Measurements from ENCODE around the gene TBCD.
"Not testable (repeated sequence)": the region's sequence is repeated elsewhere in the genome, so short reads cannot be mapped to it uniquely, and the experiment has no call there.

TBCD gene

GRCh38 chr17:82729479-82730260, 22.2 kb upstream of the TBCD start:
- no peak for DNase-seq

GRCh38 chr17:82732118-82732743, 19.6 kb upstream of the TBCD start:
- DNase-seq, result no peak

DNA sequence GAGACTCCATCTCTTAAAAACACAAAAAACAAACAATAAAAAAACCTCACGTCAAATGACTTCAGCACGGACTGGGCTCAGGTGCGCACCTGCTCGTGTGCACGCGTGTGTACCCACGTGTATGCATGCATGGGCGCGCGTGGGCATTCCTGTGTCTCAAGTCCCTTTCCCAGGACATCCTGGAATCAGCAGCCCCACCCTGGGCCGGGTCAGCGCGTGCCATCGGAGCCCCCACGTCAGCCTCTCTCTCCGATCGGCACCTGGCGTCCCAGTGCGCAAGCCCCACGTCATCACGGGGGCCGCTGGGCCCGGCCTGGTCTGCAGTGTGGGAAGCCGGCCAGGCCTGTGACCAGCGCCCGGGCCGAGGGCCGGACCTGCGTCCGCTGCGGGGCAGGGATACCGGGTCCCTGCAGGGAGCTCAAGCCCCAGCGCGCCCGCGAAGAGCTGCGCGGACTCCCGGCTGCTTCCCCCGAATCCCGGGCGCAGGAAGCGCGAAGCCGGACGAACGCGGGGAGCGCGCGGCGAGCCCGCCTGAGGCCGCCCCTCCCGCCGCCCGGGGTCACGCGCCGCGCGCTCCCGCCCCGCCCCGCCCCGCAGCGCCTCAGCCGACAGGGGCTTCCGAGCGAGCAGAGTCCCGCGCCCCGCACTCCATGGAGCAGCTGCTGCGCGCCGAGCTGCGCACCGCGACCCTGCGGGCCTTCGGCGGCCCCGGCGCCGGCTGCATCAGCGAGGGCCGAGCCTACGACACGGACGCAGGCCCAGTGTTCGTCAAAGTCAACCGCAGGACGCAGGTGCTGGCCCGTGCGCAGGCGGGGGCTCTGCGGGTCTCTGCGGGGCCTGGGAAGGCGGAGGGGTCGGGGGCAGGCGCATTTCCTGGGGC, 16.6 kb upstream of the TBCD start, which contains the start of gene FN3K:
Gene FN3K (plus strand): TSS at position 629 of the 880 bp plus-strand sequence. CDS start 22 bp downstream, at position 651.
- DNase-seq, result peak; percentile 49

DNA sequence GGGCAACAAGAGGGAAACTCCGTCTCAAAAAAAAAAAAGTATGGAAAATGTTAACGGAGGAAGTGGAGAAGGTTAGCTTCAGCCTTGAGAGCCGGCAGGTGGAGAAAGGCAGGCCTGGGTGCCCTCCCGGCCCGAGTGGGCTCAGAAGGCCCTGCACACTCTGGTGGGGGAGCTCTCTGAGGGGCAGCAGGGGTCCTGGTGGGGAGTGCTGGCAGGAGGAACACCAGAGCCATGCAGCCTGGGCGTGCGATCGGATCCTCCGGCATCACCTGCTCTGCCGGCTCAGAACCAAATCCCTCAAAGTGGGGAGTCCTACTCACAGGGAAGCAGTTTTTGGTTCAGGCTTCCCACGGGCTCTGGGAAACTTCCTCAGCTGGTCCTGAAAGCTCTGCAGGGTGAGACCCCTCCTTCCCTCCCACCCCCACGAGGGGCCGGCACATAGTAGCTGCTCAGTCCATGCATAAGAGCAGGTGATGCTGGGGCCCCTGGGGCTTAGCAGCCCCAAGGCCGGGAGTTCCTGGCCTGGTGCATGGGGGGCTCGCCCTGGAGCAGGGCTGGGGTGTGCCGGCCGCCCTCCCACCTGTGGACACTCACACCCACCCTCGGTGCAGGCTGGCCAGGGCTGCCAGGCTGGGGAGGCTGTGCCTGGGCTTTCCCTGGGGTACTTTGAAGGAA, 15.2 kb upstream of the TBCD start:
- DNase-seq, result no peak

DNA sequence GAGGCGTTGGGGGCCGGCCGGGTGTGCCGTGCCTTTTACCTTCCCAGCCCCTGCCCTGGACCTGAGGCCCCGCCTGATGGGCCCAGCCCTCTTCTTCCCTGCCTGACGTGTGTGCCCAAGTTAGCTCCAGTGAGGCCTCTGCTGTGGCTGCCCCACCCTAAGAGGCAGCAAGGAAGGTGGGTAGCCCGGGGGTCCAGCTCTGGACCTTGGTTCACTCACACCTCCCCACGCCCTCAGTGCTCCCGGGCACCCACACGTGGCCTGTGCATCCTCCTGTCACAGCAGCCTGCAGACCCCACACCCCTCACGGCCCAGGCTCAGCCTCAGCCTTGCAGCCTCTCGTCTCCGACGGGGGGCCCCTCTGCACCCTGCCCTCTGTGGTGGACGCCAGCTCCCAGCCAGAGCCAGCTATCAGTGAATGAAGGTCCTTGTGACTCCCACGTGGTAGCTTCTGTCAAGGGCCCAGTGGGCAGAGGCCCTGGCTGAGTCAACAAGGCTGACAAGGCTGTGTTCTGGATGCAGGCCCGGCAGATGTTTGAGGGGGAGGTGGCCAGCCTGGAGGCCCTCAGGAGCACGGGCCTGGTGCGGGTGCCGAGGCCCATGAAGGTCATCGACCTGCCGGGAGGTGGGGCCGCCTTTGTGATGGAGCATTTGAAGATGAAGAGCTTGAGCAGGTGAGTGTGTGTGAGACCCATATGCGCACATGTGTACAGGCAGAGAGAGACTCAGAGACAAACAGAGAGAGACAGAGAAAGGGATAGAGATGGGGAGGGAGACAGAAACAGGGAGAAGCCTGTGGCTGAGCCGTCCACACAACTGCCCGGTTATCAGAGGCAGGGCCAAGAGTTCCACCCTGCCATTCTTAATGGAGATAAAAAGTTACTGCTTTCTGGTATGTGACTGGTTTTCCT, 13.6 kb upstream of the TBCD start:
- no peak for DNase-seq

- no peak for DNase-seq
Observed at GRCh38 chr17:82740906-82741759, 10.7 kb upstream of the TBCD start.

GRCh38 chr17:82743344-82744219, 8.3 kb upstream of the TBCD start:
- no peak for DNase-seq

GRCh38 chr17:82744736-82745135, 7.1 kb upstream of the TBCD start:
- DNase-seq, result not testable (repeated sequence)

- no peak for DNase-seq
Observed at GRCh38 chr17:82745524-82745923, 6.3 kb upstream of the TBCD start.

- DNase-seq, result no peak
Observed at GRCh38 chr17:82748756-82749155, 3.1 kb upstream of the TBCD start.

GRCh38 chr17:82750241-82750908, 1.5 kb upstream of the TBCD start:
- no peak for DNase-seq

DNA sequence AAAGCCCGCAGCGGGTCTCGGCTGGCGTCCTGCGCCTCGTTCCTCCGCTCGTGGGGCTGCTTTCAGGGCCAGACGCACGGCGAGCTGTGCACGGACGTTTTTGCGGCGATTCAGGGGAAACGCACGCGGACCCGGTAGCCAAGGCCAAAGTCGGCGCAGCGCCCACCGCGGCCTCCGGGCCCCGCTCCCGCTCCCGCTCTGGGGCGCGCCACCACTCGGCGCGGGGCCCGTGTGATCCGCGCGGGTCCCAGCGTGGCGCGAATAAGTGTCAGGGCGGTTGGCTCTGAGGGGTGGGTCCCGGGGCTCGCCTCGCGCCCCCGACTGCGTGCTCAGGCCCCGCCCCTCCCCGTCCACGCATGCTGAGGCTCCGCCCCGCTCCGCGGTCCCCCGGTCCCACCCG, 694 bp upstream of the TBCD start:
- no peak for DNase-seq

DNA sequence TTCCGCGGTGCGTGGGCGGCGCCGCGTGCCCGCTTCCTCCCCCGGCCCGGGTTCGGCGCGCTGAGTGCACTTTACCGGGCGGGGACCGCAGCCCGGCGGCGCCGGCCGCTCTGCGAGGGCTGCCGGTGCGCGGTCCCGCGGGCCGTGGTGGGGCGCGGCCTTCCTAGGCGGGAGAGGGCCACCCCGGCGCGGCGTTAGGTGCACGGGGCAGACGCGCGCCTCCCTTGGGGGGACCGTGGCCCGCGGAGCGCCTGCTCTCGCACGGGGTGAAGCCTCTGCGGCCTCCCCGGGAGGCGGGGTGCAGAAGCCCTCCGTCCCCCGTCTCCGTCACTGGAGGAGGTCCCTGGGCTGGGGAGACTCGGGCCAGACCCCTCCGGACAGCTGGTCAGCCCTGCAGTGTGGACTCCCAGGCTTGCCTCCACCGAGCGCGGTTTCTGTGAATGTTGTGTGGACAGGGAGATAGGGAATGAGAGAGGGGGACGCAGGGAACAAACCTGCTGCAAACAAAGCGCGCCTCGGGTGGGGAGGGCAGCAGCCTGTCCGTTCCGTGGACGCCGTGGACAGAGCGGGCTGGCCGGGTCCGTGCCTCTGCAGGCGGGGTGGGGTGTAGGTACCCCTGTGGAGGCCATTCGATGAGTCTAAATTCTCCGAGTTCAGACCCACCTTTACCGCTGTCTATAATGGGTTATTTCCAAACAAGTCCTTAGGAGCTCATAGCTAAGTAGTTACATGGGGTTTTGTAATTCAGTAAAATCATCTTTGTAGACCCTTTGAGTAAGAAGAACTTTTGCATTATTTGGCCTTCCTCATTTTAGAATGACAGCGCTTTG, 721 bp downstream of the TBCD start:
- peak; percentile 10 for DNase-seq

DNA sequence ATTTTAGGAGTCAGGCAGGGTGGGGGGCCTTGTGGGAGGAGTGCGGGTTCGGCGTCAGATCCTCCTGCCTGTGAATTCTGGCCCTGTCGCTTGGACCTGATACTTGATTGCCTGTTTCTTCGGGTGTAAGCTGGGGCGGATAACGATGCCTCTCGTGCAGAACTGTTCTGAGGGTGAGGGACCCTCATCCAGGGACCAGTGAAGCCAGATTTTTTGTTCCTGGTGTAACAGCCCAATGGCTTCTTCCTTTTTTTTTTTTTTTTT, 1.3 kb downstream of the TBCD start:
- no peak for DNase-seq

DNA sequence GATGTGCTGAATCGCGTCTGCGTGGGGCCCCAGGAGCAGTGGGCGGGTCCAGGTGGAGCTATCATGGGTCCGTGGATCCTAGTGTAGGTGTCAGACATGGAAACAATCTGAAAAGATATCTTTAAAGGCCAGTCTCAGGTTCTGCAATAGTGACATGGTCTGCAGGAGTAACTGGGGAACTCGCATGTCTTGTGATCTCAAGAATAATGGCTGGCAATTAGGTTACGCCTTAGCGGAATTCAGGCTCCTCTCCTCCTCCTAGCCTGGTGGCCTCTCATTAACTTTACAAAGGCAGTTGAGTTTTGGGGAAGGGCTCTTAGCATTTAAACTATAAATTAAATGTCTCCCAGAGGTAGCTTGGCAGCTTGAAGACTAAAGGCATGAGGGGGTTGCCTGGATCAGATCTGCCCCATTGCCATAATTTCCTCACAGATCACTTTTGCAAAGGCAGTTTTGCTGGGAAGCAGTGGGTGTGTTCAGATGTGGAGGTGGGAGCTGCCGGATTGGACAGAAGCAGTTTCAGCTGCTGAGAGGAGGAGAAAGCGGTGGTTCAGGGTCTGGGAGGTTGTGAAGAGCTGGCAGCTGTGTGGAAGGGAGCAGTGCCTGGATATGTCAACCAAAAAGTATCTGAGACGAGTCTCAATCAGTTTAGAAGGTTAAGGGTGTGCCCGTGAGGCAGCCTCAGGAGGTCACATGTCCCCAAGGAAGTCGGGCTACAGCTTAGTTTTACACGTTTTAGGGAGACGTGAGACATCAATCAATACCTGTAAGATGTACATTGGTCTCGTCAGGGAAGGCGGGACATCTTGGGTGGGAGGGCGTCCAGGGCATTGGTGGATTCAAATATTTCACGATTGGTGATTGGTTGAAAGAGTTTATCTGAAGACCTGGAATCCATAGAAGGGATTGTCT, 2.7 kb downstream of the TBCD start:
- peak; percentile 96 for DNase-seq

DNA sequence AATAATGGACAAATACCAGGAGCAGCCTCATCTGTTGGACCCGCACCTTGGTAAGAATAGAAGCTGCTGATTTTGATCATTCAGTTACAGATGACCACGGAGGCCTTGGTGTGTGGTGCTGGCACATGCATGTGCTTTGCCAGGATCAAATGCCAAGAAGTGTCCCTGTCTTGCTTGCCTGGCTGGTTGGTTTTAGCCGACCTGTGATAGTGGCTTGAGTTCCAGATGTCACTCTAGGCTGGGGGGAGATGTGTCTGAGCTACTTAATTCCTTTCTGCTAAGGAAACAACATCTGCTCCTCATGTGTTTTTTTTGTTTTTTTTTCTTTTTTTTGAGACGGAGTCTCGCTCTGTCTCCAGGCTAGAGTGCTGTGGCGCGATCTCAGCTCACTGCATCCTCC, 4.3 kb downstream of the TBCD start:
- no peak for DNase-seq

DNA sequence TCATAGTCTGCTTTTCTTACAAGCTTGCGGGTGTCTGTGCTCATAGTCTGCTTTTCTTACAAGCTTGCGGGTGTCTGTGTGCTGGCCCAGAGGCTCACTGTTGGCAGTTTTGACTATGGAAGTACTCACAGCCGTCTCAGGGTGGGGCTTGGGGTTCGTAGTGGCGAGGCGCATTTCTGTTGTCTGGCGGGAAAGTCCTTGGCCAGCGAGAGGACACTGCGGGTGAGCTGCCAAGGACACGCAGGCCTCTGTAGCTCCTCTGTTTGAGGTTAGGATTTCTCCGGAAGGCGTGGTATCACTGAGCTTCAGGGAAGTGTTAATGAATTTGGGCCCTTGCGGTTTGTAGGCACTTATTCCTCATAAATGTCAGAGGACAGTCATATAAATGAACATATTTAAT, 13.5 kb downstream of the TBCD start:
- no peak for DNase-seq
